SK-N-MC (cell line): ENCODE measurements around the gene GNA15.

Experiments used
- EZH2 ChIP-seq: fragments of 200-600 bp; sonication (generic); IDR thresholded peaks from one replicate; pipeline ENCODE4 v1.6.1; 2017; ENCODE audit warnings: antibody characterized with exemption
- FOXP2 ChIP-seq: optimal IDR thresholded peaks from 2 replicates; pipeline ENCODE3; 2011; ENCODE audit warnings: mild to moderate bottlenecking, moderate library complexity; ENCODE audit not compliant: insufficient read depth; ENCODE audit errors: extremely low read length, control extremely low read depth
- POLR2AphosphoS5 ChIP-seq: IDR thresholded peaks from 2 replicates; pipeline ENCODE4 v1.6.1; 2012; ENCODE audit warnings: mild to moderate bottlenecking, low read depth, low read length, borderline replicate concordance

DNA sequence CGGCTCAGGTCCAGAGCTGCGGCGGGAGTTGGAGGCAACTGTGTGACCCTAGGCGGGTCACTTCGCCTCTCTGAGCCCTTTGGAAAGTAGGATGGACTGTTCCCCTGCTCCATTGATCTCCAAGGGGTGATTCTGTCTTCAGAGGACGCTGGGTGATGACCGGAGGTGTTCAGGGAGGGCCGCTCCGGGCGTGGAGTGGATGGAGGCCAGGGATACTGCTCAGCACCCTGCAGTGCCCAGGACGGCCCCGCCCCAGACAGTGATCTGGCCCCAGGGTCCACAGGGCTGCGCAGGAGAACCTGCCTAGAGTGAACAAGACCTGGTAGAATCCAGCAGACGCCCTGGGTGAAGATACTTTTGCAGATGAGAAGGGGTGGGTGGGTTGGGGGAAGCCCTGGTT is 56.9 kb downstream of the GNA15 start:
- TF ChIP-seq EZH2 (no peak), POLR2AphosphoS5 (no peak), FOXP2 (no peak)
